HG03520 (cell line): ENCODE data around the gene HSD17B3.
"Not testable (repeated sequence)": the region's sequence is repeated elsewhere in the genome, so short reads cannot be mapped to it uniquely, and the experiment has no call there.

ENCODE experiments used
- ATAC-seq: cut with Tn5 transposase; IDR thresholded peaks from one replicate; pipeline ENCODE4 v1.9.1; 2021; ENCODE audit warnings: mild to moderate bottlenecking, moderate library complexity; ENCODE audit not compliant: unreplicated experiment

HSD17B3 gene

DNA sequence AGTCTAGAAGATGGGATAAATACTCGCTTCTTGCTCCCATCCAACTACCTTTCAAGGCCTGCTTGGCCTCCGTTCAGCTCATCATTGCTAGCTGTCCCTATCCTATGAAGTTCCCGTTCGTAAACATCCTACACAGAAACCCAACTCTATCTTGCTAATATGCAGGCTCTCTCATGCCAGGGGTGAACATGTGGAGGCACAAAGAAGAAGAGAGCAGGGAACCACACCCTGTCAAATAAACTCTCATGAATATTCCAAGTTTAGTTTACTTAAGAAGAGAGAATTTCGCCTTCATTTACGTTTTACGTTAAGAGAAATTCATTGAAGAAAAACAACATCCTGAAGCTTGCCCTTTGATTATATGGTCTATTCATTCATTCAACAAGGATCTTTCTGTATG is 7.9 kb upstream of the HSD17B3 start:
- no peak for ATAC-seq

DNA sequence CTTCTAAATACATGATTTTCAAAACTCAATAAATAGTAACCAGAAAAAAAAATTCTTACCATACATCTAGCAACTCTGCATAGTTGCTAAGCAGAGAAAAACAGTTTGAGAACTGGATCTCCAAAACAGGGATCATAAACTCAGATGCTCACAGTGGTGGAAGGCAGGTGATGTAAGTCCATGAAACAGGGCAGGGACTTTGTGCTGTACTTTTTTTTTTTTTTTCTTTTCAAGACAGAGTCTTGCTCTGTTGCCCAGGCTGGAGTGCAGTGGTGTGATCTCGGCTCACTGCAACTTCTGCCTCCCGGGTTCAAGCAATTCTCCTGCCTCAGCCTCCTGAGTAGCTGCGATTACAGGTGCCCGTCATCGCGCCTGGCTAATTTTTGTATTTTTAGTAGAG is 5.0 kb upstream of the HSD17B3 start:
- ATAC-seq, result not testable (repeated sequence)

DNA sequence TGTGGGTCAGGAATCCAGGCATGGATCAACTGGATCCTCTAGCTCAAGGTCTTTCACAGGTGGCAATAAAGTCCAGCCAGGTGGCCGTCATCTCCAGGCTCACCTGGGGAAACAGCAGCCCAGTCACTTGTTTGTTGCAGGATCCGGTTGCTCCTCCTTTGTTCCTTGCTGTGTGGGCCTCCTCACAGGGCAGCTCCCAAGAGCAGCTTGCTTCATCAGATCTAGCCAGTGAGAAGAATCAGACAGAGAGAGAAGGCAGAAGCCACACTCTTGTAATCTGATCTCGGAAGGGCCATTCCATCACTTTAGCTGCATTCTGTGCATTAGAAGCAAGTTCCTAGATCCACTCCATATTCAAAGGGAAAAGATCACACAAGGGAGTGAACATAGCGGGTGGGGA is 3.2 kb upstream of the HSD17B3 start:
- no peak for ATAC-seq

DNA sequence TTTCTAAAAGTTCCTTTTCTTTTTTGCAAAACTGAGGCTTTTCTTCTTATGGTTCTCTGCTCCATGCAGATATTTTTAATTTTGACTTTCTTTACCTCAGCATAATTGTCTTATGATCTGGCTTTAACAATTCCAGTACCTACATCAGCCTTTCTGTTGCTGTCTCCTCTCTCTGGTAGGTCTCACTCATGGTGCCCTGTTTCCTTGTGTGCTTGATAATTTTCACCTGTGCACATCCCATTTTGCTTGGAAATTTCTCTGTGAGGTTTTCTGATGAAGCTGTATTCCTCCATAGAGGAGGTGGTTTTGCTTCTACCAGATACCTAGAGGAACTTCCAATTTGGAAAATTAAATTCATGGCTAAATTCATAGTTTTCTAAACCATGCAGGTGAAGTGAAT is 2.3 kb upstream of the HSD17B3 start:
- ATAC-seq, result no peak

DNA sequence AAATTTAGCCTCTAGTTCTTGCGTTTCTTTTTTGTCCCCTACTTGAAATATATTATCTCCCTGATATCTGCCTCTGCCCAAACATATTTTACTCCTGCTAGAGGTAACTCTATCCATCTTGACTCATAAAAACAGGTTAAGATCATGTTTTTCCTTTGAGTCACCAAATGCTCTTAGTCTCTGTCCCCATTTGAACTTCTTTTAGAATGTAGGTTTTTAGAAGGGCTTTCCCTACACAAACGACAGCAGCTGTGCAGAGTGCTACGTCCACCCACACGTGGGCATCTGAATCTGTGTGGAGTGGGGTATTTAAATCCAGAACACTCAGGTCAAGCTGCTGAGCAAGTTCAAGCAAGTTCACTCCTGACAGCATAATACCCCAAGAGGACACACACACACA is 2.2 kb downstream of the HSD17B3 start:
- no peak for ATAC-seq

DNA sequence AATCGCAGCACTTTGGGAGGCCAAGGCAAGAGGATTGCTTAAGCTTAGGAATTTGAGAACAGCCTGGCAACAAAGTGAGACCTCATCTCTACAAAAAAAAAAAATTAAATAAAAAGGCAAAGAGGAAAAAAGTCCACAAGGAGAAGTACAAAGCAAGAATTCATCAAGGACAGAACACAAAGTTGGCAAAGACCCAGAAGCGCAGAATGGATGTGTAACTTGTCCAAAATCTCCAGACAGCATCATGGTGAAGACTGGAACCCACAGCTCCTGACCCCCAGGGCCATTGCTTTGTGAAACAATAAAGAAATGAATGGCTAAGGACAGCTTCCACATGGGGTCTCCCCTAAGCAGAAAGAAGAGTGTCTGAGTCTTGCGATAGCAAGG is 7.8 kb downstream of the HSD17B3 start:
- no peak for ATAC-seq

DNA sequence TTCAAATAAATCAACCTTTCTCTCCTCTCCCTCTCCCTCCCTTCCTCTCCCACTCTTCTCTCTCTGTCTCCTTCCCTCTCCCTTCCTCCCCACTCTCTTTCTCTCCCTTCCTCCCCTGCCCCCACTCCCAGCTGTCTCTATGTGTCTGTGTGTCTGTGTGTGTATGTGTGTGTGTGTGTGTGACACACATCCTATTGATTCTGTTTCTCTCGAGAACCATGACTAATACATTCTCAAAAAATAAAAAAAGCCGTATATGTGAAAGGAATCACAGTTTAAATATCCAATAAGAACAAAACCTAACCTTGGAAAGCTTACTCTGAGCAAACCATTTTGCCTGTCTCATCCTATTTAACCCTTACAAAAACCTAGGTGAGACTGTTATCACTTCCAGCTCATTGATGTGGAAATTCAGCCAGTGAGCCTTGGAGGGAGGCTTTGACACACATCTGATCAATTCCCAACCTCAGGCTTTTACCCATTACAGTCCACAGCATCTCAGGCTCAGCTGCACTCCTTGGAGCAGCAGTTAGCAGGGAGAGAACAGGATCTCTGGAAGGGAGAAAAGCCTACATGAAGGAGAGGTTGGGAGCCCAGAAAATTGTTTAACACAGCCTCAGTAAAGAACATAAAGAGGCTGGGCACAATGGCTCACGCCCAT is 8.3 kb downstream of the HSD17B3 start:
- ATAC-seq, result no peak

DNA sequence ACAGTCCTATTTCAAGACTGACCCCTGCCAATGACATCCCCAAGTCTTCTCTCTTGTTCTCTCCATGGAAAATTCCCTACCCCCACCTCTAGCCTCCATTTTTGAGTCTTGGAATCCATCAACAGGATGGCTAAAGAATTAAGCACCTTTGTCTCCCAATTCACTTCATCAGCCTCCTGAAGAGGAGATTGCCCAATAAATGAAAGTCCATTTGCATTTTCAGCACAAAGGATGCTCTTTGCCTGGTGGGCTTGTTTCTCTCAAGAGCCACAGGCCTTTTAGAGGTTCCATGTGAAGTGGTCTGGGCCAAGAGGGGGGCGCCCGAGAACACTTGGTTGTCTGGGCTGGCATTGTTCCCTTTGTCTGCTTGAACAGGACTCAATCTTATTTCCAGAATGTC is 12.6 kb downstream of the HSD17B3 start:
- ATAC-seq, result no peak

DNA sequence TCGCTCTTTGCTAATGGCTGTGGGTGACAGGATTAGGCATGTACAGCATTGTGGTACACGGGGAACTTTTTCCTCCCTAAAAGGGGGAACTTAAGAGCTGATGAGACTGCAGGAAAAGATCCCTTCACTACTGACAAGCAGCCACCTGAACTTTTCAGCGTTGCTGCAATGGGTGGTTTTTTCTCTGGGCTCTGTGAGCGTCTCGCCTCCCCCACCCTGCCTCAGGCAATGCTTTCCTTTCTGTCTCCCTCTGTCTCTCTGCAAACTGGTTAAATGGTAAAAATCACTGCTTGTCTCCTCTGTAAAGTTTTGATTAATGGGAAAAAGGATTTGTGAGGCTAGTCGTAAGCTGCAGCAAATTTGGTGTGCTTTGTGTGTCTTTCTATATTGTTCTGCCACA is 20.3 kb downstream of the HSD17B3 start:
- ATAC-seq, result no peak

DNA sequence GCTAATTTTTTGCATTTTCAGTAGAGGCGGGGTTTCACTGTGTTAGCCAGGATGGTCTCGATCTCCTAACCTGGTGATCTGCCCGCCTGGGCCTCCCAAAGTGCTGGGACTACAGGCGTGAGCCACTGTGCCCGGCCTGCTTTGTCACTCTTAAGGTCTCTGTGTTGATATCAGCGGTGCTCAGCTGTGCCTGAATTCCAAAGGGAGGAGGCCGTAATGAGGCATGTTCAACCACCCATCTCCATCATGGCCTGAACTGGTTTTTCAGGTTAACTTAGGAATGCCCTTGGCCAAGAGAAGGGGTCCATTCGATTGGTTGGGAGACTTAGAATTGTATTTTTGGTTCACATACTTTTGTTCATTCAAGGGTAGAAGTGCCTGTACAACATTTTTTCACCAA is 22.0 kb downstream of the HSD17B3 start:
- ATAC-seq, result no peak

DNA sequence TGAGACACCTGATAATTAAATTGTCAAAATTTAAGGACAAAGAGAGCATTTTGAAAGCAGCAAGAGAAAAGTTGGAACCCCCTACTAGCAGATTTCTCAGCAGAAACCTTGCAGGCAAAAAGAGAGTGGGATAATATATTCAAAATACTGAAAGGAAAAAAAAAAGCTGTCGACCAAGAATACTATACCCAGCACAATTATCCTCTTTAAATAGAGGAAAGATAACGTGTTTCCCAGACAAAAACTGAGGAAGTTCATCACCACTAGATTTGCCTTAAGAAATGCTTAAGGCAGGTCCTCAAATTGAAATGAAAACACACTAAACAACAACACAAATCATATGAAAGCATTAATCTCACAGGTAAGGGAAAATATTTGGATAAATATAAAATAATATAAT is 27.0 kb downstream of the HSD17B3 start:
- ATAC-seq, result no peak

DNA sequence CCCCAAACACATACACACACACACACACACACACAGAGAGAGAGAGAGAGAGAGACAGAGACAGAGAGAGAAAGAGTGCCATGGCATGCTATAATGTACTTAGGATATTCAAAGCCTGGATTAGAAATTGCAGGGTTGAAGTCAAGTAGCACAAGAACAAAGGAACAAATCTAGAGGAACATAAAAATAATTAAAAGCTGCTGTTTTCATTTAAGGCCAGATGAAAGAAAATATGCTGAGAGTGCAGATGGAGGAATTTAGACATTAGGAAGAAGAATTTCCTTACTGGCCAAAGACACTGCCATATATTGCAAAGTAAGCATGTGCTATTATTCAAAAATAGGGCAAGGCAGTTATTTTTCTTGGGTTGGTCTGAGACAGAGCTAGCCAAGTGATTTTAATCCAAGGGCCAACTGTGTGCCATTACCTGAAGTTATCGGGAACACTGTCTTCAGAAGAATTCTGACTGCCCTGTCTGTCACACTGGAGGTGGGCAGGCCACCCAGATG is 31.7 kb downstream of the HSD17B3 start:
- no peak for ATAC-seq

DNA sequence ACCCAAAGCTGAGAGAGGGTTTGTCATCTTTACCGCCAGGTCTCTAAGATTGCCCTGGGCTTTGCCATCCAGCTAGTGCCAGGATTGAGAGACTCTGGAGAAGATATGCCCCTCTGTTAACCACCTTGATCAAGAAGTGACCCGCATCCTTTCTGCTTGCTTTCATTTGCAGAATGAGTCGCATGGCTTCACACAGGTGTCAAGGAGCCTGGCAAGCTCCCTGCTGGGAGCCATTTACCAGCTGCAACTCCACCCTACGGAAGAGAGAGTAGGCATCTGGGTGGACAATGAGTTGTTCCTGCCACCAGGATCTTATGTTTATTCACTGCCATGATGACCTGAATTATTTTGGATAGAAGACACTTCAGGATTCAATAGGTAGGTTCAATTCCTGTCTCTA is 43.0 kb downstream of the HSD17B3 start:
- ATAC-seq, result no peak

DNA sequence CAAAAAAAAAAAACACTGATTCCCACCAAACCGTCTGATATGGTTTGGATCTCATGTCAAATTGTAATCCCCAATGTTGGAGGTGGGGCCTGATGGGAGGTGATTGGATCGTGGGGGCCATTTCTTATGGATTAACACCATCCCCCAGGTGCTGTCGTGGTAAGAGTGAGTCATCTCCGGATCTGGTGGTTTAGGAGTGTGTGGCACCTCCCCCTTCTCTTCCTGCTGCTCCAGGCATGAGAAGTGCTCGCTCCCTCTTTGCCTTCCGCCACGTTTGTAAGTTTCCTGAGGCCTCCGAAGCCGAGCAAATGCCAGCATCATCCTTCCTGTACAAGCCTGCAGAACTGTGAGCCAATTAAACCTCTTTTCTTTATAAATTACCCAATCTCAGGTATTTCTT is 45.2 kb downstream of the HSD17B3 start:
- no peak for ATAC-seq

DNA sequence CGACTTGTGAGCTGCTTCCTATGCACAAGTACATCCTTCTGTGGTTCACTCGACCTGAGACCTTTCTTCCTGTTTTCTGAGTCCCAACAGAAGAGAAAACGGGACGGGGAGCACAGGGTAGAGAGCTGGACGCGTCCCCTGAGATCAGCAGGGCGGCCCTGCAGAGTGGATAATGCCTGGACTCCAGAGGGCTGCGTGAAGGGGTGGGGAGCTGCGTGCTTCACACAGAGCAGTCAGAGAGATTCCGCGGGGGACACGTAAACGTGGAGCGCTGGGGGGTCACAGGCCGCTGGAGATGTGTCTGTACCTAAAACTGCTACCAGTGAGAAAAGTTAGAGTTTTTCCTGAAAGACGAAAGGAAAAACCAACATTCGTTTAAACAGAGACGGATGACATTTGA is 46.3 kb downstream of the HSD17B3 start:
- no peak for ATAC-seq

DNA sequence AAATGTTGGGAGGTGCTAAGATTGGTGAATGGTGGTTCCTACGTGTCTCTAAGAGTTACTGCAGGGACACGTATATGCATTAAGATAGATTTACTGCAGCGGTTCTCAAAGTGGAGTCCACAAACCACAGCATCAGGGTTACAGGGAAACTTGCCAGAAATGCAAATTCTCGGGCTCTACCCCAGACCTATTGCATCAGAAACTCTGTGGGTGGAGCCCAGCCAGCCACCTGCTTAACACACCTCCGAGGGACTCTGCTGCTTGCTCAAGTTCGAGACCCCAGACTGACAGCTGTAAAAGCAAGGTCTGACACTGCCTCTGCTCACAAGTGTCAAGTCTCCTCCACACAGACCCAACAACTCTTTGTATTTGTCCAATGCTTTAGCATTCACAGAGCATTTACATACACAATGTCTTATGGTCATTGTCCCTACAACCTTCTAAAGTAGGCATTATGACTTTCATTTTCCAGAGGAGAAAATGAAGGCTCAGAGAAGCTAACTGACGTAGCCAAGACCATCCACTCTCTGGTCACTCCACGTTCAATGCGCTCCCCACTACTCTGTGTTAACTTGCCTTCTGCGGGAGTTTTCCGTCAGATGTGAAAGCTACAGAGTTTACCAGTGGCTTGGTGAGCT is 48.8 kb downstream of the HSD17B3 start:
- ATAC-seq, result no peak

DNA sequence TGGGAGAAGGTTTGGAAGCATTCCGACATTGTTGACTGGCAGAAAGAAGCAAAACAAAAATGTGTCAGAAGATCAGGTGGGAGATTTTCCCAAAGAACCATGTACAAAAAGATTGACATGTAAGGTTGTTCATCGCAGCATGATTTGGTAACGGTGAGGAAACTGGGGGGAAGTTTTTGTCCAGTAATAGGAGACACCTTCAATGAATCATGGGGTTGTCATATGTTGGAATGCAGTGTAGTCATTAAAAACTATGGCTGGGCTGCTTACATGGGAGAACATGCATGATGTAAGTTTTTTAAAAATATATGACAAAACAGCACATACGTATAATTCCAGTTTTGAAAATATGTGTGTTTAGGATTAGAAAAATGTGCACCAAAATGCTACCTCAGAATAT is 50.5 kb downstream of the HSD17B3 start:
- ATAC-seq, result no peak

DNA sequence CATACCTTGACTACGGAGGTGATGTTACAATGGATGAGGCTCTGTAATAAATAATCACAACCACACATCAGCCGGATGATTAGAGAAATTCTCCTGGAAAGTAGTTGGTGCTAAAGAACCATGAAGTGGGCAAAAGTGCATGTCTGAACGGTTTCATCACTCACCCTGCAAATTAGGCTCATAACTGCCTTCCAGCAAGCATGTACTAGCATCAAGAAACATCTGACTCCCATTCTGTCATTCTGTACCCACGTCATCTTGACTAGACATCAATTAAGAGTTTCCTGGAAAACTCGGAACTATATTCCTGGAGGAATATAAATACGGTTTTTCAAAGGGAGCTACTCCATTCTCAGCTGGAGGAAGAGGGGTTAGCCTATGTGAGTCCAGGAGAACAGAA is 52.2 kb downstream of the HSD17B3 start:
- ATAC-seq, result no peak

DNA sequence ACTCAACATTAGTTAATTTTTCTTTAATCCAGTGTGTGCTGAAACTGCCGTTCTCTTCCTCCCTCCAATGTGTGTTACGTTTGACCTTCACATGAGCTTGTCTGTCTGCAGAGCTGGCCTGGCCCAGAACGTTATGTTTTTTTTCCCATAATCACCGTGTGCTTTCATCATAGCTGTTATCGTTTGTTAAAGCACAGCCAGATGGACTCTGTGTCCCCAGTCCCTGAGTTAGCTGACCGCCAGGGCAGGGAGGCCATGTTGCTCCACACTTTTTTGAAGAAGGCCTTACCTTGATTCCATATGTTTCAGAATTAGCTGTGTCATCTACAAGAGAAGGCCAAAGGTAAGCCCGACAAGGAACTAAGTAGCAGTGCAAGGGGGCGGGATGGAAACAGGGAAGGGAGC is 55.7 kb downstream of the HSD17B3 start:
- ATAC-seq, result no peak

DNA sequence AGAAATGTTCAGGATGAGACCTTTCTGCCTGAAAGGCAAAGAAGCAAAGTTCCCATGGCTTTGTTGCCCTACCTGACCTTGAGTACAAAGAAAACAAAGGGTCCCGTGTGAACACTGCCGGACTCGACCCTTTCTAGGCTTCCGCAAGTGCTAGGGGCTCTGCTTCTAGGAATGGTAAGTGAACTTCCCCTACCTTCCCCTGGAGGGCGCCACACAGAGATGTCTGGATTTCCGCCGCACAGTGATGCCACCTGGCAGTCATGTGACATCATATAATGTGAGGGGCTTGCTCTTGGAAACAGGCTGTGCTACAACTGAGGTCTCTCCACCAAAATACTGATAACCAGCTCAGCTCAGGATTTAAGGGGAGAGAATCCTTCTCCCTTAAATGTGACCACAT is 56.6 kb downstream of the HSD17B3 start:
- no peak for ATAC-seq

DNA sequence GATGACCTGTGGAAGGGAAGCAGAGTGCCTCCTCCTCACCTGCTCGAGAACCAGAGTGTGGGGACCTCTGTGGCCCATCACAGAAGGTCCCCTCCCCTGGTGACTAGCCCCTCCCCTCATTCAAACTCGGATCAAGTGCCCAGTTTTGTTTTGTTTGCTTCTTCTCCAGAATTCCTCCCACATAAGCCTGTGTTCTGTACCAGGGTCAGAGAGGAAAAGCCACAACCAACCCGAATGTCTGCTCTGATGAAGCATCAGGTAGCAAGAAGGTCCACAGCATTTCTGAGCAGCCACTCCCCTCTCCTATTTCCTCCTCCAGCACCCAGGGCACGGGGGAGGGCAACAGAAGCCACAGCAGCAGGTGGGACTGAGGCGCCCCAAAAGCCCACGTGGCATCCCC is 58.2 kb downstream of the HSD17B3 start:
- ATAC-seq, result no peak

DNA sequence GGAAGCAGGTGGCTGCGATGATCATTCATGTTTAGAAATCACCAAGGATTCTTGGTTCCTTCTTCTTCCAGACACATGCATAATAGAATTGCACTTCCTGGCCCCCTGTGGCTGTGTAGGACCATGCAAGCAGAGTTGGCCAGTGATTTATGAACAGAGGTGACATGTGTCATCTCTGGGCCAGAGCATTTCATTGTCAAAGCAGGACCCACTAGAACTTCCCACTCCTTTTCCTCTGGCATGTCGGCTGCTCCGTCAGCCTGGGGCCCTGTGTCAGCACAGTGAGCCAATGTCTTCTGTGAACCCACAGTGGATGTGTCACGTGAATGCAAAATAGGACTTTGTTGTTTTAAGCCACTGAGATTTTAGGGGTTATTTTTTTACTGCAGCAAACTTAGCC is 59.2 kb downstream of the HSD17B3 start:
- ATAC-seq, result no peak

DNA sequence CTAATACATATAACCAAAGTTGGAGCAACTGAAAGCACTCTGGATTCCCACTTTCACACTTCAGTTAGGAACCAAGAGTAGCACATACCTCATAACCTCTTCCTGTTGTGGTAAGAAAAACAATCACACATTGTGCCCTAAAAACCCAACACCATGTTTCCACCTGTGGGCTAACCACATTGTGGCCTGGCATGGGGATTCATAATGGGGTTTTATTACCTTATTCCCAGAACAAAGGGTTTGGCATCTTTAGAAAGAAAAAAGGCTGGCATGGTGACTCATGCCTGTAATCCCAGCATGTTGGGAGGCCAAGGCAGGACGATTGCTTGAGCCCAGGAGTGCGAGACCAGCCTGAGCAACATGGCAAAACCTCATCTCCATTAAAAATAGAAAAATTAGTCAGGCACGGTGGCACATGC is 60.6 kb downstream of the HSD17B3 start:
- no peak for ATAC-seq
